ENCODE measurements around the gene ARFGEF3.

DNA sequence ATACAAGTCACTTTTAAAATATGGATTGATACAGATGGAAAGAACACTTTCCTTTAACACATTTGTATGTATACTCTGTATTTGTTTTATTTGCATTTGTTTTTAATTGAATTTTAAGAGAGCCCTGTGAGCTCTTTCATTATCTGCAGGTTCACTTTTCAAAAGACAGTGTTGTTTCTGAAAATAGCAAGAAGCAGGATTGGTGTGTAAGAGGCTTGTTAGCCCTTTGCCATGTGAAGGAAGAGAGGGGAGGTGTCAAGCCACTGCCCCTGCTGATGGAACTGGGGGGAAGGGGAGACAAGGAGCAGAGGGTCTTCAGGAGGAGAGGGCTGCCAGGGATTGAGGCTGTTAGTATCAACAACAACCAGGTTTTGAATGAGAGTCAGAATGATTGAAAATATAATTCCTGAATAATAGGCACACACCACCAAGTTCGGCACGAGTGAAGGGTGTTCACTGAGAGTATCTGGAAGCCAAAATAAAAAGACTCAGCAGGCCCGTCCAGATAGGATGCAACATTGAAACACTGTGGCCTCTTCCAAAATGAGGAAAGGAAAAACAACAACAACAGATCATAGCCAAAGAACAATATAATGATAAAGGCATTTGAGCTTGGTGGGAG lies 69.1 kb downstream of the ARFGEF3 start:
- TF ChIP-seq, protein P1, sequence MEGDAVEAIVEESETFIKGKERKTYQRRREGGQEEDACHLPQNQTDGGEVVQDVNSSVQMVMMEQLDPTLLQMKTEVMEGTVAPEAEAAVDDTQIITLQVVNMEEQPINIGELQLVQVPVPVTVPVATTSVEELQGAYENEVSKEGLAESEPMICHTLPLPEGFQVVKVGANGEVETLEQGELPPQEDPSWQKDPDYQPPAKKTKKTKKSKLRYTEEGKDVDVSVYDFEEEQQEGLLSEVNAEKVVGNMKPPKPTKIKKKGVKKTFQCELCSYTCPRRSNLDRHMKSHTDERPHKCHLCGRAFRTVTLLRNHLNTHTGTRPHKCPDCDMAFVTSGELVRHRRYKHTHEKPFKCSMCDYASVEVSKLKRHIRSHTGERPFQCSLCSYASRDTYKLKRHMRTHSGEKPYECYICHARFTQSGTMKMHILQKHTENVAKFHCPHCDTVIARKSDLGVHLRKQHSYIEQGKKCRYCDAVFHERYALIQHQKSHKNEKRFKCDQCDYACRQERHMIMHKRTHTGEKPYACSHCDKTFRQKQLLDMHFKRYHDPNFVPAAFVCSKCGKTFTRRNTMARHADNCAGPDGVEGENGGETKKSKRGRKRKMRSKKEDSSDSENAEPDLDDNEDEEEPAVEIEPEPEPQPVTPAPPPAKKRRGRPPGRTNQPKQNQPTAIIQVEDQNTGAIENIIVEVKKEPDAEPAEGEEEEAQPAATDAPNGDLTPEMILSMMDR (conservative IDR thresholded peaks at IDR 0.05): no peak
- TF ChIP-seq ZFX (IDR thresholded peaks at IDR 0.05): no peak

All from C4-2B (cell line).